MM.1S (cell line): Measurements from ENCODE around the gene ACSL5.

Source experiments
- DNase-seq: peaks from one replicate; pipeline ENCODE4 v3.0.0-alpha.2; 2015
- H2AFZ ChIP-seq: fragments of 300-600 bp; sonication (generic); 2 replicates; pipeline ENCODE4 v1.6.0; 2016; ENCODE audit warnings: antibody characterized with exemption, low read length
- H3F3A ChIP-seq: fragments of 300-600 bp; sonication (generic); 2 replicates; pipeline ENCODE4 v1.6.1; 2016; ENCODE audit warnings: mild to moderate bottlenecking, antibody characterized with exemption, low read length, moderate library complexity, mixed read lengths; ENCODE audit not compliant: insufficient read depth
- H3K27ac ChIP-seq: fragments of 300-600 bp; sonication (generic); 2 replicates; pipeline ENCODE4 v1.5.1; 2016; ENCODE audit warnings: mild to moderate bottlenecking, low read length
- H3K27me3 ChIP-seq: fragments of 300-600 bp; sonication (generic); replicated peaks from 2 replicates; pipeline ENCODE4 v1.6.0; 2016; ENCODE audit warnings: low read length; ENCODE audit not compliant: insufficient read depth
- H3K36me3 ChIP-seq: fragments of 300-600 bp; sonication (generic); replicated peaks from 2 replicates; pipeline ENCODE4 v1.6.1; 2016; ENCODE audit warnings: mild to moderate bottlenecking, low read length, mixed read lengths; ENCODE audit not compliant: insufficient read depth
- H3K4me1 ChIP-seq: fragments of 300-600 bp; sonication (generic); 2 replicates; pipeline ENCODE4 v1.6.1; 2016; ENCODE audit warnings: low read length, mixed read lengths
- H3K4me2 ChIP-seq: fragments of 300-600 bp; sonication (generic); 2 replicates; pipeline ENCODE4 v1.6.0; 2016; ENCODE audit warnings: low read depth, low read length
- H3K4me3 ChIP-seq: fragments of 300-600 bp; sonication (generic); 2 replicates; pipeline ENCODE4 v1.5.1; 2016; ENCODE audit warnings: low read length, mixed read lengths
- H3K79me2 ChIP-seq: fragments of 300-600 bp; sonication (generic); 2 replicates; pipeline ENCODE4 v1.6.1; 2016; ENCODE audit warnings: mixed run types, low read length, mixed read lengths
- H3K9ac ChIP-seq: fragments of 300-600 bp; sonication (generic); 2 replicates; pipeline ENCODE4 v1.6.1; 2016; ENCODE audit warnings: low read length, mixed read lengths
- H3K9me2 ChIP-seq: fragments of 300-600 bp; sonication (generic); replicated peaks from 2 replicates; pipeline ENCODE4 v1.6.1; 2016; ENCODE audit warnings: mild to moderate bottlenecking, low read length, mixed read lengths; ENCODE audit not compliant: insufficient read depth
- H3K9me3 ChIP-seq: fragments of 300-600 bp; sonication (generic); replicated peaks from 2 replicates; pipeline ENCODE4 v1.6.1; 2016; ENCODE audit warnings: mild to moderate bottlenecking, low read length, mixed read lengths; ENCODE audit not compliant: insufficient read depth
- H4K20me1 ChIP-seq: fragments of 300-600 bp; sonication (generic); 2 replicates; pipeline ENCODE4 v1.6.1; 2016; ENCODE audit warnings: mild to moderate bottlenecking, low read length, moderate library complexity, mixed read lengths; ENCODE audit not compliant: insufficient read depth
- EZH2 ChIP-seq: fragments of 300-600 bp; sonication (generic); optimal IDR thresholded peaks from 2 replicates; pipeline ENCODE3; 2017; ENCODE audit warnings: low read depth, mild to moderate bottlenecking, antibody characterized with exemption, low read length, mixed read lengths
- EZH2phosphoT487 ChIP-seq: fragments of 300-600 bp; sonication (generic); IDR thresholded peaks from 2 replicates; pipeline ENCODE4 v1.6.1; 2018; ENCODE audit warnings: antibody characterized with exemption, low read length
- TF ChIP-seq, protein P1 (sequence below): fragments of 300-600 bp; sonication (generic); IDR thresholded peaks from 2 replicates; pipeline ENCODE4 v1.5.1; 2016; ENCODE audit warnings: antibody characterized with exemption, low read length, mixed read lengths

ACSL5 gene

DNA sequence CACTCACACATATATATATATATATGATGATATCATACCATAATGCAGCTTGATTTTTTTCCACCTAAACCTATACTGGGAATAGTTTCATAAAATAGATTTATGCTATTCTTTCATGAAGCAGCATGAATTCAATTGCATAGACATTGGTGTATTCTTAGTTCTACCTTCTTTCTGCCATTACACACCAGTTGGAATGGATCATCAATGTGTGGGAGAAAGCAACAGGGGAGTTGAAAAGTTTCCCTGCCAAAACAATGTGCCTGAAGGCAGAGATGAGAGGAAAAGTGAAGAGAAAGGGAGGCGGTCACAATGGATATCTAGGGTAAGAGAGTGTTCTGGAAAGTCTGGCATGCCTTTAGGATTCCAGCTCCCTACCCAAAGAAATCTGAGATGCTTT is 25.2 kb upstream of the ACSL5 start:
- no peaks in the 10 kb centered on the region for H3K79me2 ChIP-seq
- no peak overlapping the region for H2AFZ ChIP-seq
- no peaks in the 10 kb centered on the region for H3K9me2 ChIP-seq
- no peak overlapping the region for H3K9ac ChIP-seq
- H3K4me1 ChIP-seq, result no peaks in the 10 kb centered on the region
- no peaks in the 10 kb centered on the region for H3F3A ChIP-seq
- no peak overlapping the region for H3K4me3 ChIP-seq
- H4K20me1 ChIP-seq, result no peaks in the 10 kb centered on the region
- TF ChIP-seq, protein P1, sequence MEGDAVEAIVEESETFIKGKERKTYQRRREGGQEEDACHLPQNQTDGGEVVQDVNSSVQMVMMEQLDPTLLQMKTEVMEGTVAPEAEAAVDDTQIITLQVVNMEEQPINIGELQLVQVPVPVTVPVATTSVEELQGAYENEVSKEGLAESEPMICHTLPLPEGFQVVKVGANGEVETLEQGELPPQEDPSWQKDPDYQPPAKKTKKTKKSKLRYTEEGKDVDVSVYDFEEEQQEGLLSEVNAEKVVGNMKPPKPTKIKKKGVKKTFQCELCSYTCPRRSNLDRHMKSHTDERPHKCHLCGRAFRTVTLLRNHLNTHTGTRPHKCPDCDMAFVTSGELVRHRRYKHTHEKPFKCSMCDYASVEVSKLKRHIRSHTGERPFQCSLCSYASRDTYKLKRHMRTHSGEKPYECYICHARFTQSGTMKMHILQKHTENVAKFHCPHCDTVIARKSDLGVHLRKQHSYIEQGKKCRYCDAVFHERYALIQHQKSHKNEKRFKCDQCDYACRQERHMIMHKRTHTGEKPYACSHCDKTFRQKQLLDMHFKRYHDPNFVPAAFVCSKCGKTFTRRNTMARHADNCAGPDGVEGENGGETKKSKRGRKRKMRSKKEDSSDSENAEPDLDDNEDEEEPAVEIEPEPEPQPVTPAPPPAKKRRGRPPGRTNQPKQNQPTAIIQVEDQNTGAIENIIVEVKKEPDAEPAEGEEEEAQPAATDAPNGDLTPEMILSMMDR, result no peak
- TF ChIP-seq EZH2phosphoT487 (no peak), EZH2 (no peak)
- no peaks in the 10 kb centered on the region for H3K9me3 ChIP-seq
- no peak for DNase-seq
- H3K36me3 ChIP-seq, result no peaks in the 10 kb centered on the region
- H3K27me3 ChIP-seq, result no peaks in the 10 kb centered on the region
- H3K27ac ChIP-seq, result no peak overlapping the region
- no peak overlapping the region for H3K4me2 ChIP-seq

DNA sequence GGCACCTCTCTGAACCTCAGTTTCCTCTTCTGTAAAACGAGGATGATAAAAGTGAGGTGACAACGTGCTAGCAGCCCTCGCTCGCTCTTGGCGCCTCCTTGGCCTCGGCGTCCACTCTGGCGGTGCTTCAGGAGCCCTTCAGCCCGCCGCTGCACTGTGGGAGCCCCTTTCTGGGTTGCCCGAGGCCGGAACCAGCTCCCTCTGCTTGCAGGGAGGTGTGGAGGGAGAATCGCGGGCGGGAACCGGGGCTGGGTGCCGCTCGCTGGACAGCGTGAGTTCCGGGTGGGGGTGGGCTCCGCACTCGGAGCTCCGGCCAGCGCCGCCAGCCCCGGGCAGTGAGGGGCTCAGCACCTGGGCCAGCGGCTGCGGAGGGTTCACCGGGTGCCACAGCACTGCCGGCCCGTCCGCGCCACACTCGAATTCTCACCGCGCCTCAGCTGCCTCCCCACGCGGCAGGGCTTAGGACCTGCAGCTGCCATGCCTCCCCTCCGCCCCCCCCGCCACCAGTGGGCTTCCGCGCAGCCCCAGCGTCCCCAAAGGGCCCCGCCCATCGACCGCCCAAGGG is 24.3 kb upstream of the ACSL5 start:
- DNase-seq, result no peak
- TF ChIP-seq, protein P1, result no peak
- TF ChIP-seq EZH2, result no peak
- no peak for TF ChIP-seq EZH2phosphoT487
- Histone ChIP-seq H3K9ac (no peak overlapping the region), H3K79me2 (no peaks in the 10 kb centered on the region), H3K4me2 (no peak overlapping the region), H2AFZ (no peak overlapping the region), H3F3A (no peaks in the 10 kb centered on the region), H3K4me1 (no peaks in the 10 kb centered on the region), H3K36me3 (no peaks in the 10 kb centered on the region), H3K9me3 (no peaks in the 10 kb centered on the region), H3K27ac (no peak overlapping the region), H3K4me3 (no peak overlapping the region), H3K9me2 (no peaks in the 10 kb centered on the region), H4K20me1 (no peaks in the 10 kb centered on the region), H3K27me3 (no peaks in the 10 kb centered on the region)

DNA sequence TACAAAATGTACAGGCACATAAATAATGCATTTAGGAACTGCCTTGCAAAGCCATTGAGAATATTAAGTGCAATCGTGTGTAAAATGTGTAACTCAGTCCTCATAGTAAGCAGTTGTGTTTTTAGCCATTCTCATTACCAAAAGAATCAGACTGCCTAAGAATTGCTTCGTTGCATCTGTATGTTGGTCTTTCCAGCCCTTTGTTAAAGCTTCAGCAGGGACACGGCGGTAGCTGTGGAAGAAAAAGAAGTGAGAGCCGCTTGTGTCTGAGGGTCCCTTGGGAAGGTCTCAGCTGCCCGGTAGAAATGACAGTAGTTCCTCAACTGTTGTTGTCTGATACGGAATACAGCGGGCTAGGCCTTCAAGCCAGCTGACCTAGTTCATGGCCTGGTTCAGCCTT is 22.8 kb upstream of the ACSL5 start:
- H3K27me3 ChIP-seq, result no peaks in the 10 kb centered on the region
- no peak for DNase-seq
- H3F3A ChIP-seq, result no peaks in the 10 kb centered on the region
- H3K4me1 ChIP-seq, result no peaks in the 10 kb centered on the region
- H3K36me3 ChIP-seq, result no peaks in the 10 kb centered on the region
- no peaks in the 10 kb centered on the region for H3K9me3 ChIP-seq
- no peaks in the 10 kb centered on the region for H3K79me2 ChIP-seq
- H3K4me2 ChIP-seq, result no peak overlapping the region
- no peak overlapping the region for H3K4me3 ChIP-seq
- H4K20me1 ChIP-seq, result no peaks in the 10 kb centered on the region
- H3K9ac ChIP-seq, result no peak overlapping the region
- TF ChIP-seq EZH2 (no peak), EZH2phosphoT487 (no peak)
- TF ChIP-seq, protein P1, result no peak
- H3K27ac ChIP-seq, result no peak overlapping the region
- no peaks in the 10 kb centered on the region for H3K9me2 ChIP-seq
- no peak overlapping the region for H2AFZ ChIP-seq
